LNCAP (cell line): Measurements from ENCODE around the gene HDAC9.

Experiments used
- CTCF ChIP-seq: fragments of 450-650 bp; IDR thresholded peaks from 2 replicates; pipeline ENCODE4 v1.5.1; 2017; ENCODE audit warnings: mild to moderate bottlenecking

Gene HDAC9

GRCh38 chr7:18580950-18581349 is 85.4 kb downstream of the HDAC9 start:
- TF ChIP-seq CTCF = no peak

- TF ChIP-seq CTCF = no peak
Measured at GRCh38 chr7:18583305-18583704, 87.8 kb downstream of the HDAC9 start.

GRCh38 chr7:18590241-18590640 is 94.7 kb downstream of the HDAC9 start:
- TF ChIP-seq CTCF = no peak

GRCh38 chr7:18590744-18591340 is 95.3 kb downstream of the HDAC9 start:
- TF ChIP-seq CTCF = peak; percentile 68

GRCh38 chr7:18593602-18594279 is 98.2 kb downstream of the HDAC9 start:
- TF ChIP-seq CTCF = no peak

GRCh38 chr7:18597754-18598153 is 102.2 kb downstream of the HDAC9 start:
- TF ChIP-seq CTCF = no peak

GRCh38 chr7:18607025-18607424 is 111.5 kb downstream of the HDAC9 start:
- no peak for TF ChIP-seq CTCF
